SU-DHL-6 (cell line): ENCODE data around the gene PRKN.

Experiments
- CTCF ChIP-seq: fragments of 200-600 bp; sonication (generic); IDR thresholded peaks from one replicate; pipeline ENCODE4 v1.5.1; 2017; ENCODE audit warnings: antibody characterized with exemption, mild to moderate bottlenecking, low read length, moderate library complexity; ENCODE audit not compliant: insufficient read depth, poor library complexity, severe bottlenecking
- EZH2phosphoT487 ChIP-seq: fragments of 200-600 bp; sonication (generic), shearing (Covaris generic); conservative IDR thresholded peaks from 2 replicates; pipeline ENCODE4 v1.6.1; 2018; ENCODE audit warnings: mild to moderate bottlenecking, antibody characterized with exemption, low read length, moderate library complexity, mixed read lengths

- TF ChIP-seq CTCF (no peak), EZH2phosphoT487 (no peak)
Measured at GRCh38 chr6:161396539-161396938, 1331.0 kb downstream of the PRKN start.
